AG10803 (cell line): ENCODE data around the gene STAT4.

Source experiments
- DNase-seq: peaks from one replicate; pipeline ENCODE4 v3.0.0; 2010; ENCODE audit warnings: low read depth
- H3K4me3 ChIP-seq: 2 replicates; pipeline ENCODE4 v1.5.1; 2011; ENCODE audit warnings: mild to moderate bottlenecking, low read length, control low read depth
- TF ChIP-seq, protein P1 (sequence below): conservative IDR thresholded peaks from 2 replicates; pipeline ENCODE4 v1.5.1; 2011; ENCODE audit warnings: mild to moderate bottlenecking, low read length, control low read depth, inconsistent platforms

STAT4 gene

DNA sequence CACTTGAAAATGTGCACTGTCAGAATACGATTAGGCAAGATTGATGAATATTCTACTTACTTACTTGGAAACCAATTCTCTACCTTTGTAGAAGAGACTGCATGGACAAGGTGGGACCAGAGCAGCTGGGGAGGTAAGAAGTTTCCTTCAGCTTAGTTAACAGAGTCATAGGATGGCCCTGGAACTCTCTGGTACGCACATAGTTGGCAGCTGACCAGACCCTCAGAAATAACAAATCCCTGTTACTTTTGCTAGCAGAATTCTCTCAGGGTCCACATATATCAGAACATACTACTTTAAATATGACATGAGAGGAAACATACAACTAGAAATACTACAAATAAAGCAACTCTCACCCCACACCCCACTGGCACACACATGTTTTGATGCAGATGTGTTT, 112.1 kb downstream of the STAT4 start:
- no peak overlapping the region for H3K4me3 ChIP-seq
- TF ChIP-seq, protein P1, sequence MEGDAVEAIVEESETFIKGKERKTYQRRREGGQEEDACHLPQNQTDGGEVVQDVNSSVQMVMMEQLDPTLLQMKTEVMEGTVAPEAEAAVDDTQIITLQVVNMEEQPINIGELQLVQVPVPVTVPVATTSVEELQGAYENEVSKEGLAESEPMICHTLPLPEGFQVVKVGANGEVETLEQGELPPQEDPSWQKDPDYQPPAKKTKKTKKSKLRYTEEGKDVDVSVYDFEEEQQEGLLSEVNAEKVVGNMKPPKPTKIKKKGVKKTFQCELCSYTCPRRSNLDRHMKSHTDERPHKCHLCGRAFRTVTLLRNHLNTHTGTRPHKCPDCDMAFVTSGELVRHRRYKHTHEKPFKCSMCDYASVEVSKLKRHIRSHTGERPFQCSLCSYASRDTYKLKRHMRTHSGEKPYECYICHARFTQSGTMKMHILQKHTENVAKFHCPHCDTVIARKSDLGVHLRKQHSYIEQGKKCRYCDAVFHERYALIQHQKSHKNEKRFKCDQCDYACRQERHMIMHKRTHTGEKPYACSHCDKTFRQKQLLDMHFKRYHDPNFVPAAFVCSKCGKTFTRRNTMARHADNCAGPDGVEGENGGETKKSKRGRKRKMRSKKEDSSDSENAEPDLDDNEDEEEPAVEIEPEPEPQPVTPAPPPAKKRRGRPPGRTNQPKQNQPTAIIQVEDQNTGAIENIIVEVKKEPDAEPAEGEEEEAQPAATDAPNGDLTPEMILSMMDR: no peak
- DNase-seq: no peak

DNA sequence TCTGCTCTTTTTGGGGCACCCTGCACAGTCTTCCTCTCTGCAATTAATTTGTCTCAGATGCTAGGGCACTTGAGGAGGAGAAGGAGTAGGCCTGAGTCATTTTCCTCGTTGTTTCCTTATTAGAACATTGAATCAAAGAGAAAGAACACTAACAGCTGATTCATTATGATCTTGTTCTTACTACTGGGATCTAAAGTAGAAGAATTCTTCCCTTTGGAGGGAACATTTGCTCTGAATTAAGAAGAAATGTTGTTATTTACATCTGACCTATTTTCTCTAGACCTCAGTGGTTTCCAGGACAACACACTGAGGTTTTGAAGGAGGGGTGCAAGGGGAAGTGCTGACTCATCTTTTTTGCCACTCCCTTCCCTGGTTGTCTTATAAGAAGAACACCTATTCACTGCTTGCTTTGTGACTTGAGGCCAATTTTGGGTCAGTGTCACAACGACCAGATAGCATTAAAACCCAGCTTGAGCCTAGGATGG, 112.5 kb downstream of the STAT4 start:
- no peak overlapping the region for H3K4me3 ChIP-seq
- DNase-seq: peak; percentile 97
- TF ChIP-seq, protein P1: no peak

- peak; percentile 56 for DNase-seq
- no peak overlapping the region for H3K4me3 ChIP-seq
- TF ChIP-seq, protein P1: no peak
These were observed 113.4 kb downstream of the STAT4 start for GRCh38 chr2:191037351-191037750.

- TF ChIP-seq, protein P1: no peak
- peak; percentile 42 for DNase-seq
- H3K4me3 ChIP-seq: no peak overlapping the region
These were observed 114.4 kb downstream of the STAT4 start for GRCh38 chr2:191036363-191036762.

GRCh38 chr2:191032588-191033429, 118.0 kb downstream of the STAT4 start:
- TF ChIP-seq, protein P1: no peak
- DNase-seq: no peak
- H3K4me3 ChIP-seq: no peak overlapping the region

GRCh38 chr2:191031256-191031655, 119.5 kb downstream of the STAT4 start:
- TF ChIP-seq, protein P1: no peak
- H3K4me3 ChIP-seq: no peak overlapping the region
- DNase-seq: no peak

GRCh38 chr2:191030521-191031154, 120.2 kb downstream of the STAT4 start:
- TF ChIP-seq, protein P1: peak; percentile 63
- H3K4me3 ChIP-seq: no peak overlapping the region
- peak; percentile 50 for DNase-seq
